H1 (cell line): ENCODE measurements around the gene SND1. TPM values are rescaled to one million over a fixed set of nuclear protein-coding genes. Genes with fewer than 3 reads are reported as not detected.

ENCODE experiments used
- CTCF ChIA-PET: fragments of 300-600 bp; sonication (Branson Sonifier 250); formaldehyde crosslinking; loops from one replicate; lab custom pipeline; 2021; ENCODE audit not compliant: partially characterized antibody; lab: Charles Lee
- POLR2A ChIA-PET: fragments of 300-600 bp; sonication (Branson Sonifier 250); formaldehyde crosslinking; loops from one replicate; lab custom pipeline; 2021; ENCODE audit warnings: inconsistent platforms; ENCODE audit not compliant: partially characterized antibody; lab: Charles Lee
- DNase-seq, 2 experiments: peaks; one replicate each; pipeline versions ENCODE4 v3.0.0 to v3.0.0-alpha.2; 2010 to 2022; ENCODE audit warnings: low spot score in 2 of 2, low read depth in 1 of 2, mixed read lengths in 1 of 2
- FAIRE-seq: peaks from 2 replicates; lab custom pipeline; 2011; peaks lifted over from hg19 to GRCh38; lab: Jason Lieb, UNC
- H2AFZ ChIP-seq: 2 replicates; pipeline ENCODE4 v1.8.1; 2012; ENCODE audit warnings: low read length, inconsistent platforms
- H2AK5ac ChIP-seq: 2 replicates; pipeline ENCODE4 v1.6.1; 2013; ENCODE audit warnings: low read depth, low read length
- H2BK120ac ChIP-seq: replicated peaks from 2 replicates; pipeline ENCODE3; 2013; ENCODE audit warnings: low read depth, low read length, inconsistent platforms
- H2BK12ac ChIP-seq: 2 replicates; pipeline ENCODE4 v1.6.1; 2013; ENCODE audit warnings: low read depth, low read length
- H2BK15ac ChIP-seq: 2 replicates; pipeline ENCODE4 v1.6.1; 2013; ENCODE audit warnings: low read length
- H2BK20ac ChIP-seq: 2 replicates; pipeline ENCODE4 v1.6.1; 2013; ENCODE audit warnings: low read length
- H2BK5ac ChIP-seq: 2 replicates; pipeline ENCODE4 v1.6.1; 2013; ENCODE audit warnings: low read depth, low read length
- H3K14ac ChIP-seq: 2 replicates; pipeline ENCODE4 v1.6.1; 2013; ENCODE audit warnings: inconsistent platforms; ENCODE audit not compliant: insufficient read length
- H3K18ac ChIP-seq: 2 replicates; pipeline ENCODE4 v1.6.1; 2013; ENCODE audit warnings: low read length; ENCODE audit errors: extremely low read depth
- H3K23ac ChIP-seq: 2 replicates; pipeline ENCODE4 v1.6.1; 2013; ENCODE audit warnings: inconsistent platforms; ENCODE audit not compliant: insufficient read length
- H3K23me2 ChIP-seq: 2 replicates; pipeline ENCODE4 v1.6.1; 2013; ENCODE audit warnings: low read depth, low read length
- H3K27ac ChIP-seq: 2 replicates; pipeline ENCODE4 v1.6.1; 2011; ENCODE audit warnings: low read depth, low read length, inconsistent platforms
- H3K27me3 ChIP-seq, 4 experiments: replicated peaks in 1 of 4; 1 replicate in 1 of 4; 2 replicates in 3 of 4; pipeline versions ENCODE4 v1.6.1 to v1.8.1; 2011 to 2013; ENCODE audit warnings: low read length in 3 of 4, mild to moderate bottlenecking in 3 of 4, inconsistent platforms in 2 of 4, mixed read lengths in 2 of 4, moderate library complexity in 1 of 4; ENCODE audit not compliant: control insufficient read depth in 3 of 4, insufficient read depth in 3 of 4; ENCODE audit errors: extremely low read depth in 1 of 4
- H3K36me3 ChIP-seq, 4 experiments: 2 replicates each; pipeline versions ENCODE4 v1.6.1 to v1.8.1; 2011 to 2013; ENCODE audit warnings: mild to moderate bottlenecking in 4 of 4, low read length in 3 of 4, moderate library complexity in 2 of 4, control low read depth in 1 of 4, inconsistent platforms in 1 of 4; ENCODE audit not compliant: insufficient read depth in 4 of 4, control insufficient read depth in 2 of 4
- H3K4ac ChIP-seq: replicated peaks from 2 replicates; pipeline ENCODE3; 2013; ENCODE audit warnings: low read length, low read depth, mixed read lengths, inconsistent platforms; ENCODE audit not compliant: insufficient read length
- H3K4me1 ChIP-seq, 4 experiments: replicated peaks in 1 of 4; 1 replicate in 1 of 4; 2 replicates in 3 of 4; pipeline versions ENCODE4 v1.6.1 to v1.8.1; 2011 to 2013; ENCODE audit warnings: low read length in 3 of 4, inconsistent platforms in 2 of 4, mixed read lengths in 1 of 4; ENCODE audit not compliant: insufficient read depth in 4 of 4, control insufficient read depth in 3 of 4
- H3K4me2 ChIP-seq, 2 experiments: 2 replicates each; pipeline versions ENCODE4 v1.6.1 to v1.8.1; 2011 to 2013; ENCODE audit warnings: low read depth in 2 of 2, low read length in 2 of 2, control low read depth in 1 of 2, inconsistent platforms in 1 of 2, mild to moderate bottlenecking in 1 of 2; ENCODE audit not compliant: insufficient read depth in 1 of 2
- H3K4me3 ChIP-seq, 4 experiments: fragments of 200-600, 300-600 bp in 1 of 4; sonication (generic), shearing (Covaris generic), sonication (Bioruptor Twin) in 1 of 4; 2 replicates each; pipeline versions ENCODE4 v1.5.1 to v1.8.1; 2011 to 2016; ENCODE audit warnings: low read length in 4 of 4, low read depth in 3 of 4, control low read depth in 2 of 4, inconsistent platforms in 2 of 4, mild to moderate bottlenecking in 2 of 4, mixed read lengths in 1 of 4, moderate library complexity in 1 of 4; ENCODE audit not compliant: insufficient read depth in 2 of 4; ENCODE audit errors: extremely low read depth in 1 of 4
- H3K56ac ChIP-seq: replicated peaks from 2 replicates; pipeline ENCODE3; 2013; ENCODE audit warnings: low read depth, mild to moderate bottlenecking, mixed read lengths, low read length, inconsistent platforms; ENCODE audit not compliant: insufficient read length
- H3K79me1 ChIP-seq: 2 replicates; pipeline ENCODE4 v1.6.1; 2013; ENCODE audit warnings: low read depth, low read length, control low read depth
- H3K79me2 ChIP-seq, 2 experiments: 2 replicates each; pipeline versions ENCODE4 v1.6.1 to v1.8.1; 2012 to 2013; ENCODE audit warnings: low read length in 2 of 2, mild to moderate bottlenecking in 2 of 2, inconsistent platforms in 1 of 2; ENCODE audit not compliant: insufficient read depth in 2 of 2, control insufficient read depth in 1 of 2
- H3K9ac ChIP-seq, 4 experiments: replicated peaks in 1 of 4; 1 replicate in 1 of 4; 2 replicates in 3 of 4; pipeline versions ENCODE4 v1.6.1 to v1.8.1; 2011 to 2013; ENCODE audit warnings: low read depth in 3 of 4, low read length in 3 of 4, control low read depth in 2 of 4, mild to moderate bottlenecking in 2 of 4, moderate library complexity in 2 of 4, inconsistent platforms in 1 of 4; ENCODE audit errors: extremely low read depth in 1 of 4
- H3K9me3 ChIP-seq, 2 experiments: 2 replicates each; pipeline versions ENCODE4 v1.6.1 to v1.8.1; 2012 to 2013; ENCODE audit warnings: mild to moderate bottlenecking in 2 of 2, moderate library complexity in 2 of 2, control low read depth in 1 of 2, inconsistent platforms in 1 of 2, low read depth in 1 of 2, low read length in 1 of 2, mixed read lengths in 1 of 2; ENCODE audit not compliant: insufficient read depth in 2 of 2
- H4K20me1 ChIP-seq, 2 experiments: replicated peaks in 1 of 2; 2 replicates each; pipeline versions ENCODE3 to v1.8.1; 2011 to 2013; ENCODE audit warnings: inconsistent platforms in 2 of 2, low read length in 2 of 2, mild to moderate bottlenecking in 1 of 2; ENCODE audit not compliant: insufficient read depth in 2 of 2, control insufficient read depth in 1 of 2
- H4K5ac ChIP-seq: 2 replicates; pipeline ENCODE4 v1.6.1; 2013; ENCODE audit warnings: low read length, low read depth, mixed read lengths, inconsistent platforms; ENCODE audit not compliant: insufficient read length
- H4K8ac ChIP-seq: 2 replicates; pipeline ENCODE4 v1.8.0; 2013; ENCODE audit warnings: mild to moderate bottlenecking, moderate library complexity, low read length, inconsistent platforms; ENCODE audit not compliant: insufficient read depth; ENCODE audit errors: extremely low read depth
- H4K91ac ChIP-seq: replicated peaks from 2 replicates; pipeline ENCODE3; 2013; ENCODE audit warnings: low read length, mixed read lengths, inconsistent platforms; ENCODE audit not compliant: insufficient read length
- CBX8 ChIP-seq: fragments of 300-800, 300-1000 bp; sonication (generic); IDR thresholded peaks from 2 replicates; pipeline ENCODE4 v1.7.1; 2016; ENCODE audit warnings: low read depth, low read length, borderline replicate concordance
- WGBS, 2 experiments: shearing (Covaris generic) in 1 of 2; methylation state at CpG; one replicate each; pipeline versions ENCODE4 v1.1.6 to v1.1.7; 2013 to 2015; ENCODE audit warnings: low lambda C conversion rate in 2 of 2, mixed read lengths in 2 of 2, inconsistent platforms in 1 of 2, low coverage in 1 of 2, missing lambda C conversion rate in 1 of 2; ENCODE audit not compliant: insufficient replicate concordance in 2 of 2, insufficient coverage in 1 of 2, insufficient read length in 1 of 2; ENCODE audit errors: extremely low coverage in 1 of 2, missing lambda C conversion rate in 1 of 2; 5-methylcytosine and 5-hydroxymethylcytosine counted together
- polyA plus RNA-seq, 7 experiments: library from polyadenylated mRNA; depleted of rRNA in 3 of 7; stranded (reverse) in 5 of 7; unstranded in 2 of 7; fragments of >200 nt in 5 of 7; fragments of 200-250 nt in 2 of 7; gene quantifications; 1 replicate in 5 of 7; 2 replicates in 1 of 7; 4 replicates in 1 of 7; pipeline versions ENCODE4 v1.2.1 to v1.2.3, GENCODE V29; 2011 to 2013; ENCODE audit warnings: missing spikeins in 2 of 7, mixed read lengths in 2 of 7
- total RNA-seq: library from RNA; stranded (reverse); fragmentation: NEBNext Ultra II Directional; extraction: Animal tissue kit (Norgen Biotek cat#: 25700); gene quantifications from 2 replicates; pipeline ENCODE4 v1.2.1, GENCODE V29; 2021

The SND1 gene
- total and polyA plus RNA-seq, 2 of the 8 experiments (the other 6 are each of a cell fraction or from before 2014, with no cell fraction given): 122 to 290 TPM

GRCh38 chr7:127667759-127668530, 16.0 kb downstream of the SND1 start:
- Histone ChIP-seq H3K27ac (no peak overlapping the region), H4K5ac (no peak overlapping the region), H2BK5ac (no peak overlapping the region), H2AFZ (no peak overlapping the region), H3K9me3 (no peaks in the 10 kb centered on the region), H2BK120ac (no peak overlapping the region), H2AK5ac (no peak overlapping the region), H3K18ac (no peak overlapping the region), H3K4me2 (no peak overlapping the region), H3K79me1 (peaks cover 4% of the 10 kb centered on the region; the same call in 1 of the 2 replicates), H3K4me1 (peaks cover 0 to 15% (median 7%) of the 10 kb centered on the region in 4 experiments; a peak in 5 of 7 replicates), H3K4me3 (no peak overlapping the region), H3K23ac (no peak overlapping the region), H2BK15ac (no peak overlapping the region), H3K4ac (no peak overlapping the region), H4K8ac (no peak overlapping the region), H2BK20ac (no peak overlapping the region), H4K91ac (no peak overlapping the region), H3K14ac (no peak overlapping the region), H4K20me1 (peaks cover 15 to 20% of the 10 kb centered on the region in 2 experiments), H3K36me3 (peaks cover 0 to 5% (median 0%) of the 10 kb centered on the region in 4 experiments; a peak in 2 of 8 replicates), H2BK12ac (no peak overlapping the region), H3K23me2 (no peaks in the 10 kb centered on the region), H3K27me3 (no peaks in the 10 kb centered on the region), H3K9ac (no peak overlapping the region), H3K79me2 (peaks cover 23 to 94% of the 10 kb centered on the region in 2 experiments), H3K56ac (no peak overlapping the region)
- ChIA-PET POLR2A (no interaction called here), CTCF (interaction anchor here (1.1 kb wide), 2 partner anchors 19 to 39 kb away, joined by 3 read pairs; no protein-coding TSS in a partner anchor)
- DNase-seq: no peak
- 76% methylated on average over 2 of the region's 2 CpGs; no CpG with 5 or more reads in 1 of the 2 experiments for WGBS, 2 experiments
- FAIRE-seq: no peak
- no peak for TF ChIP-seq CBX8
